ENCODE measurements around the gene PELO. TPM values are rescaled to one million over a fixed set of nuclear protein-coding genes. Genes with fewer than 3 reads are reported as not detected.
A peak's percentile ranks its signal among the peaks of the same experiment; 100 is the strongest.

The PELO gene
- total and polyA plus RNA-seq, 8 donors = 19.9 to 47.6 (median 24.4) TPM

DNA sequence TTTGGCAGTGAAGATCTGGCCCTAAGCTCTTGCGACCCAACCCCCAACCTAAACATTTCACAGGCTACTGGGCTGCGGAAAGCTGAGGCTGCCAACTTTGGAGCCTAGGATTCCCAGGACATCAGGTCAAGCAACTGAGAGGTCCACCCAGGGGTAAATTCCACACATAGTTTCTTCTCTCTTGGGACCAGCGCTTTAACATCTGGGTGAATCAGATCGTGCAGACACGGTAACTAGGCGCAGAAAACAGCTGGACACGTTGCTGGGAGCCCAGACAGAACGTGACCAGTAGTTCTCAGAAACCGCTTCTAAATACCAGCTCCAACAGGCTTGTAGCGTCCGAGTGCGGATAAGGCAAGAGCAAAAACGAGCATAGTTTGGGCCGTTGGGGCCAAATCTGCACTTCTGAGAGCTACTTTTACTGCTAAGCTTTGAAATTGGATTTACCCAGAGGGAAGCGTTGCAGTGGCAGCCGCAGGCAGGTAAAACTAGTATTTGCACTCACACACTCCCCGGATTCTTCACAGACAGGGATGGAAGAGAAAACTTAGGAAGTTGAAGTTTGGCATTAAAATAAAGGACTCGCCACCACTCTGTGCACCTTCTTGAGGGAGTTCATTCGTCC lies 11.8 kb downstream of the PELO start:
- DNase-seq (peak in 3 of 4 donors; percentile 43 to 74 (median 68)), ATAC-seq (peak; percentile 48)
- Histone ChIP-seq H3K4me1 (peaks cover 15 to 66% of the 10 kb centered on the region in 2 donors), H3K27ac (peak overlapping the region; percentile 96 to 97), H3K27me3 (no peaks in the 10 kb centered on the region), H3K4me3 (peak overlapping the region; percentile 56 to 80), H3K36me3 (peaks cover 0 to 14% of the 10 kb centered on the region in 2 donors), H3K9me3 (no peaks in the 10 kb centered on the region)
- TF ChIP-seq, protein P1, sequence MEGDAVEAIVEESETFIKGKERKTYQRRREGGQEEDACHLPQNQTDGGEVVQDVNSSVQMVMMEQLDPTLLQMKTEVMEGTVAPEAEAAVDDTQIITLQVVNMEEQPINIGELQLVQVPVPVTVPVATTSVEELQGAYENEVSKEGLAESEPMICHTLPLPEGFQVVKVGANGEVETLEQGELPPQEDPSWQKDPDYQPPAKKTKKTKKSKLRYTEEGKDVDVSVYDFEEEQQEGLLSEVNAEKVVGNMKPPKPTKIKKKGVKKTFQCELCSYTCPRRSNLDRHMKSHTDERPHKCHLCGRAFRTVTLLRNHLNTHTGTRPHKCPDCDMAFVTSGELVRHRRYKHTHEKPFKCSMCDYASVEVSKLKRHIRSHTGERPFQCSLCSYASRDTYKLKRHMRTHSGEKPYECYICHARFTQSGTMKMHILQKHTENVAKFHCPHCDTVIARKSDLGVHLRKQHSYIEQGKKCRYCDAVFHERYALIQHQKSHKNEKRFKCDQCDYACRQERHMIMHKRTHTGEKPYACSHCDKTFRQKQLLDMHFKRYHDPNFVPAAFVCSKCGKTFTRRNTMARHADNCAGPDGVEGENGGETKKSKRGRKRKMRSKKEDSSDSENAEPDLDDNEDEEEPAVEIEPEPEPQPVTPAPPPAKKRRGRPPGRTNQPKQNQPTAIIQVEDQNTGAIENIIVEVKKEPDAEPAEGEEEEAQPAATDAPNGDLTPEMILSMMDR (IDR thresholded peaks at IDR 0.05) = no peak
- intact Hi-C loops (cut with DNase I) = no loop called here

- TF ChIP-seq, protein P1 (IDR thresholded peaks at IDR 0.05) = no peak
- peaks cover 20 to 67% of the 10 kb centered on the region in 2 donors for H3K4me1 ChIP-seq
- intact Hi-C loops (cut with DNase I) = loop anchor here in 1 of 2 donors (10.0 kb wide), 1 partner anchor 95 kb away; no protein-coding TSS in a partner anchor
These were observed 12.3 kb downstream of the PELO start for GRCh38 chr5:52799983-52800393.

GRCh38 chr5:52800394-52801213 lies 12.9 kb downstream of the PELO start:
- intact Hi-C loops (cut with DNase I) = loop anchor here in 1 of 2 donors (10.0 kb wide), 1 partner anchor 94 kb away; no protein-coding TSS in a partner anchor
- Histone ChIP-seq H3K4me1 (peaks cover 20 to 73% of the 10 kb centered on the region in 2 donors), H3K27ac (peak overlapping the region; percentile 96 to 97), H3K9me3 (no peaks in the 10 kb centered on the region), H3K4me3 (peak overlapping the region; percentile 56 to 80), H3K36me3 (peaks cover 0 to 16% of the 10 kb centered on the region in 2 donors), H3K27me3 (no peaks in the 10 kb centered on the region)
- ATAC-seq (peak; percentile 82), DNase-seq (peak in 3 of 4 donors; percentile 41 to 88 (median 82))
- TF ChIP-seq, protein P1 (IDR thresholded peaks at IDR 0.05) = no peak

More at GRCh38 chr5:52799983-52800393, 12.3 kb downstream of the PELO start:
- H3K27ac ChIP-seq = peak overlapping the region; percentile 96 to 97
- H3K9me3 ChIP-seq = no peaks in the 10 kb centered on the region
- DNase-seq (peak; percentile 94 to 99 (median 98)), ATAC-seq (peak; percentile 90)
- H3K36me3 ChIP-seq = peaks cover 0 to 16% of the 10 kb centered on the region in 2 donors
- H3K4me3 ChIP-seq = peak overlapping the region; percentile 56 to 80
- no peaks in the 10 kb centered on the region for H3K27me3 ChIP-seq

GRCh38 chr5:52801329-52801728 lies 13.6 kb downstream of the PELO start:
- no peaks in the 10 kb centered on the region for H3K9me3 ChIP-seq
- peak overlapping the region; percentile 96 to 97 for H3K27ac ChIP-seq
- TF ChIP-seq, protein P1 (IDR thresholded peaks at IDR 0.05) = no peak
- H3K4me1 ChIP-seq = peaks cover 20 to 81% of the 10 kb centered on the region in 2 donors
- H3K4me3 ChIP-seq = peak overlapping the region; percentile 56 to 80
- ATAC-seq (no peak), DNase-seq (no peak)
- H3K27me3 ChIP-seq = no peaks in the 10 kb centered on the region
- peaks cover 0 to 16% of the 10 kb centered on the region in 2 donors for H3K36me3 ChIP-seq
- intact Hi-C loops (cut with DNase I) = loop anchor here in 1 of 2 donors (10.0 kb wide), 1 partner anchor 93 kb away; no protein-coding TSS in a partner anchor

Data from left lung (tissue), 10 donors.